ENCODE measurements around the gene SPACA1.

The SPACA1 gene

GRCh38 chr6:88089708-88090107 is 42.1 kb downstream of the SPACA1 start:
- H3K4me1 ChIP-seq (ENCODE audit: control insufficient read depth, insufficient read depth, low read length, poor library complexity, severe bottlenecking) = no peaks in the 10 kb centered on the region
- WGBS, 2 experiments (ENCODE audit: insufficient coverage in 2 of 2) = 82% methylated on average over 2 of the region's 2 CpGs; no CpG with 5 or more reads in 1 of the 2 experiments
- H3K9me3 ChIP-seq (ENCODE audit: control insufficient read depth, low read length) = no peaks in the 10 kb centered on the region
- no peaks in the 10 kb centered on the region for H3K36me3 ChIP-seq (ENCODE audit: control insufficient read depth, insufficient read depth, low read length)
- H3K4me3 ChIP-seq (ENCODE audit: extremely low read depth, insufficient read depth, low read length, poor library complexity, severe bottlenecking) = no peak overlapping the region
- no peak overlapping the region for H3K27ac ChIP-seq (ENCODE audit: low read depth, low read length, severe bottlenecking)

- H3K9me3 ChIP-seq (ENCODE audit: control insufficient read depth, low read length) = no peaks in the 10 kb centered on the region
- 100% methylated on average over 2 to 3 of the region's 7 CpGs for WGBS, 2 experiments (ENCODE audit: insufficient coverage in 2 of 2)
- no peaks in the 10 kb centered on the region for H3K36me3 ChIP-seq (ENCODE audit: control insufficient read depth, insufficient read depth, low read length)
- no peak overlapping the region for H3K27ac ChIP-seq (ENCODE audit: low read depth, low read length, severe bottlenecking)
- H3K4me1 ChIP-seq (ENCODE audit: control insufficient read depth, insufficient read depth, low read length, poor library complexity, severe bottlenecking) = no peaks in the 10 kb centered on the region
- no peak overlapping the region for H3K4me3 ChIP-seq (ENCODE audit: extremely low read depth, insufficient read depth, low read length, poor library complexity, severe bottlenecking)
Measured at GRCh38 chr6:88105741-88106340, 58.2 kb downstream of the SPACA1 start.

GRCh38 chr6:88107241-88107640 is 59.6 kb downstream of the SPACA1 start:
- Histone ChIP-seq H3K4me1 (ENCODE audit: control insufficient read depth, insufficient read depth, low read length, poor library complexity, severe bottlenecking) (no peaks in the 10 kb centered on the region), H3K27ac (ENCODE audit: low read depth, low read length, severe bottlenecking) (no peak overlapping the region), H3K4me3 (ENCODE audit: extremely low read depth, insufficient read depth, low read length, poor library complexity, severe bottlenecking) (no peak overlapping the region), H3K9me3 (ENCODE audit: control insufficient read depth, low read length) (no peaks in the 10 kb centered on the region), H3K36me3 (ENCODE audit: control insufficient read depth, insufficient read depth, low read length) (no peaks in the 10 kb centered on the region)

- Histone ChIP-seq H3K4me1 (ENCODE audit: control insufficient read depth, insufficient read depth, low read length, poor library complexity, severe bottlenecking) (no peaks in the 10 kb centered on the region), H3K36me3 (ENCODE audit: control insufficient read depth, insufficient read depth, low read length) (no peaks in the 10 kb centered on the region), H3K4me3 (ENCODE audit: extremely low read depth, insufficient read depth, low read length, poor library complexity, severe bottlenecking) (no peak overlapping the region), H3K9me3 (ENCODE audit: control insufficient read depth, low read length) (no peaks in the 10 kb centered on the region), H3K27ac (ENCODE audit: low read depth, low read length, severe bottlenecking) (no peak overlapping the region)
- 86% methylated on average over 5 of the region's 5 CpGs for WGBS, 2 experiments (ENCODE audit: insufficient coverage in 2 of 2)
Measured at GRCh38 chr6:88111991-88112390, 64.3 kb downstream of the SPACA1 start.

- WGBS, 2 experiments (ENCODE audit: insufficient coverage in 2 of 2) = 20% methylated on average over 1 of the region's 2 CpGs; no CpG with 5 or more reads in 1 of the 2 experiments
- Histone ChIP-seq H3K27ac (ENCODE audit: low read depth, low read length, severe bottlenecking) (no peak overlapping the region), H3K36me3 (ENCODE audit: control insufficient read depth, insufficient read depth, low read length) (no peaks in the 10 kb centered on the region), H3K4me3 (ENCODE audit: extremely low read depth, insufficient read depth, low read length, poor library complexity, severe bottlenecking) (no peak overlapping the region), H3K4me1 (ENCODE audit: control insufficient read depth, insufficient read depth, low read length, poor library complexity, severe bottlenecking) (no peaks in the 10 kb centered on the region), H3K9me3 (ENCODE audit: control insufficient read depth, low read length) (no peaks in the 10 kb centered on the region)
Measured at GRCh38 chr6:88114838-88115237, 67.2 kb downstream of the SPACA1 start.

GRCh38 chr6:88115307-88115706 is 67.7 kb downstream of the SPACA1 start:
- H3K36me3 ChIP-seq (ENCODE audit: control insufficient read depth, insufficient read depth, low read length) = no peaks in the 10 kb centered on the region
- WGBS, 2 experiments (ENCODE audit: insufficient coverage in 2 of 2) = 75 to 100% methylated on average over 1 of the region's 2 CpGs
- H3K27ac ChIP-seq (ENCODE audit: low read depth, low read length, severe bottlenecking) = no peak overlapping the region
- no peaks in the 10 kb centered on the region for H3K4me1 ChIP-seq (ENCODE audit: control insufficient read depth, insufficient read depth, low read length, poor library complexity, severe bottlenecking)
- no peak overlapping the region for H3K4me3 ChIP-seq (ENCODE audit: extremely low read depth, insufficient read depth, low read length, poor library complexity, severe bottlenecking)
- no peaks in the 10 kb centered on the region for H3K9me3 ChIP-seq (ENCODE audit: control insufficient read depth, low read length)

GRCh38 chr6:88116276-88116675 is 68.6 kb downstream of the SPACA1 start:
- Histone ChIP-seq H3K36me3 (ENCODE audit: control insufficient read depth, insufficient read depth, low read length) (no peaks in the 10 kb centered on the region), H3K27ac (ENCODE audit: low read depth, low read length, severe bottlenecking) (no peak overlapping the region), H3K9me3 (ENCODE audit: control insufficient read depth, low read length) (no peaks in the 10 kb centered on the region), H3K4me1 (ENCODE audit: control insufficient read depth, insufficient read depth, low read length, poor library complexity, severe bottlenecking) (no peaks in the 10 kb centered on the region), H3K4me3 (ENCODE audit: extremely low read depth, insufficient read depth, low read length, poor library complexity, severe bottlenecking) (no peak overlapping the region)
- WGBS, 2 experiments (ENCODE audit: insufficient coverage in 2 of 2) = 71 to 86% methylated on average over 1 of the region's 3 CpGs

All from mesodermal cell (in vitro differentiated cells).